Muscle of back (tissue), 11 donors: ENCODE results near the gene ASCL1. TPM values are rescaled to one million over a fixed set of nuclear protein-coding genes. Genes with fewer than 3 reads are reported as not detected.

Source experiments
- DNase-seq, 3 donors: peaks; one replicate each; pipeline versions ENCODE4 v3.0.0 to v3.0.0-alpha.2; 2013
- polyA plus RNA-seq, 10 donors: library from polyadenylated mRNA; unstranded; fragments of 120-200 nt; gene quantifications; one replicate each; pipeline ENCODE4 v1.2.1, GENCODE V29; 2013; ENCODE audit not compliant: insufficient read length in 10 of 10

Gene ASCL1
- polyA plus RNA-seq, 10 donors: 0.05 to 0.22 (median 0.16) TPM; not detected in 7

DNA sequence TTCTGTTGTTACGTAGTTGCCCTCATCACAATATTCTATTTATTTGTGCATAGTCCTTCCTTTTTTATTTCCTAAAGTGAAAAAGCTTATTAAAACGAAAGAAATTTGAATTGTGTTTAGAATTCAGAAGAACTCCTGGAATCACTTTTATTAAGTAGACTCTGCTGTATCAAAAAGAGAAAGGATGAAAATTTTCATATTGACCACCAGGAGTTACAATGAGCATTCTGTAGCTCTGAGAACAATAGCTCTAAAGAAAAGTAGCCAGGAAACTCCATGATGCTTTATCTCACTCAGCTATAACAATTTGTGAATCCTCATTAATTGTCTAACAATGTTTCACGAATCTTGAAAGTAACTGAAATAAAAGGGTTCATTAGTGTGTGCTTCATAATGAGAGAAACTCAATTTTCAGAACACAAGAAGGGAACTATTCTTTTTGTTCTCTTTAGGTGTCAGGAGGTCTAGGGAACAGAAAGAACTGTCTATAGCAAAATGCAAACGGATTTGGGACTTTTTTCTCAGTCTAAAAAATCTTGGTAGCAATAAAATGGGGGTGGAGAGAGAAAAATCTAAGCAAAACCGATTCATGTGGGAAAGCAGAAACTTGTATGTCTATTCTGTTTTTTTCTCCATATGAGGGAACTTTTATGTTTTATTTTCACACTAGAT, 19.3 kb downstream of the ASCL1 start:
- DNase-seq: no peak

DNA sequence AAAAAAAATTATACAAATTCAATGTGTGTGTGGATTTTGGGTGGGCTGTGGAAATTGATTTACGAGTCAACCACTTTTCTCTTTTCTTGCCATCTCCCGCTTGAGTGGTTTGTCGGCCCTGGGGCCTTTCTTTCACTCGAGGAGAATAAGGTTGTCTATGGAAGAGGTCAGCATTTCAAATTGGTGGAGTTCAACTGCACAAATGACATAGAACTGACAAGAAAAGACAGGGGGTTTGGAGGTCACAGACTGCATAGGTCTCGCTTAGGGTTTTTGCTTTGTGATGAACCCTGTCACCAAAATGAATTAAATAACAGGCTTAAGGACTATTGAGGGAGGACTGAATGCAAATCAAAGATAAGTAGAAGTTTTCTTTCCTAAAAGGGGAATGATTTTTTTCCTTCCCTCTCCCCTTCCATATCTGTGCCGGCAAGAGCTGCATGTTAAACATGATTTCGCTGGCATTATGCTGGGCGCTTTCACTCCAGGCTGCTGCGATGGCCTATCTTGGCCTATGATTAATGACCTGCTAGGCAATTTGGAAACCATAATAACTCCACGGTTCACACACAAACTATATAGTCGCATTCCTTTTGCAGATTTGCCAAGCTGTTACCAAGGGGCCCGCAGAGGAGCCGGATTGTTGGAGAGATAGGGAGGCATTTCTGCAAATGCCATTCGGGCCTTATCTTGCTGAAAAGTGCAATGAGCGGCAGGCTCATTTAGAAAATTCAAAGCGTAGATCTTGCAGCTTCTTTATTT, 20.7 kb downstream of the ASCL1 start:
- no peak for DNase-seq

DNA sequence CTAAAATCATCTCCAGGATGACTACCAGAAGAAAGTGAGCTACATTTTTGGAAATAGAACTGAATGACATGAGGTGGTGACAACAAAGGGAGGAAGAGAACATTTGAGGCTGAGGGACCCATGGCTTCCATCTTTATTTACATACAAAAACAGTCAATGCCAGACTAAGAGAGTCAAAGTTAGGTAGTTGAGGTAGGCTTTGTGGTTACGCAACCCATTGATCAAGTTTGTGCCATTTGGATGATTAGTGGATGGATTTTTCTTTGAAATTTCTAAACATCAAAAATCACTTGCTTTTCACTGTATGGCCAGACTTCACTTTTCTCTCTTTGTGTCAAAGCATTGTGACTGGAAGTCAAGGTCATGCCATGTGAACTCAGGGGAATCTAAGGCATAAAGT, 22.9 kb downstream of the ASCL1 start:
- no peak for DNase-seq

- DNase-seq: no peak
These were observed 32.9 kb downstream of the ASCL1 start for GRCh38 chr12:102990419-102990818.

DNA sequence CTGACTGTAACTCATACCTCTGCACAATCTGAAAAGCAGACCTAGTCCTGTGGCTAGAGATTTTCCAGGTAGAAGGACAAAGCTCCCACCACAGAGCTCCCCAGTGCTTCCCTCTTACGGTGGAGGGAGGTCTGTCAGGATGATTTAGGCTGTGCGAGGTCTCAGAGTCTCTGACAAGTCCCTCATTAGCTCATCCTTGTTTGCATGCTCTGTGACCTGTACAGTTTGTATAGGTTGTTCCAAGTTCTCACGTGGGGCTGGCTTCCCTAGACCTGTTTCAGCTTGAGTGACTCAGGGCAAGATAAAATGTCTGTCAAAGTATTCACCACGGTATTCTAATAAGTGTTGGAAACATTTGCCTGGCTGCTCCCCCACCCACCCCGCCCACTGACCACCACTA, 34.8 kb downstream of the ASCL1 start:
- DNase-seq: no peak

- DNase-seq: no peak
These were observed 35.2 kb downstream of the ASCL1 start for GRCh38 chr12:102992720-102993119.

DNA sequence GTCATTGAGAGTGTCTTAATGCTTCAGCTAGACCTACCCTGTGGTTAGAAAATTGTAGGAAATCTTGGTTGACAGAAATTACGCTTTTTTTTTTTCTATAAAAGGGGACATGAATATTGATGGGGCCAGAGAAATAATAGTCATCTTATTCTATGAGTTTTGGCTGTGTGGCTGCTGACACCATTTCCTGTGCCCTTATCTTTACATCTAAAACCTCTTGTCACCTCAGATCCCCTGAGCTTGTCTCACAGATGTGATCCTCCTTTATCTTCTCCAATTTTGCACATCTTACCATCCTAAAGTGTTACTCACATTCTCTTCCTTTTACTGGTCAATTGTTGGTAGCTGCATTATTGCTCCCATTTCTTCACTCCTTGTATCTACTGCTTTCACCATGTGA, 36.1 kb downstream of the ASCL1 start:
- DNase-seq: no peak

DNA sequence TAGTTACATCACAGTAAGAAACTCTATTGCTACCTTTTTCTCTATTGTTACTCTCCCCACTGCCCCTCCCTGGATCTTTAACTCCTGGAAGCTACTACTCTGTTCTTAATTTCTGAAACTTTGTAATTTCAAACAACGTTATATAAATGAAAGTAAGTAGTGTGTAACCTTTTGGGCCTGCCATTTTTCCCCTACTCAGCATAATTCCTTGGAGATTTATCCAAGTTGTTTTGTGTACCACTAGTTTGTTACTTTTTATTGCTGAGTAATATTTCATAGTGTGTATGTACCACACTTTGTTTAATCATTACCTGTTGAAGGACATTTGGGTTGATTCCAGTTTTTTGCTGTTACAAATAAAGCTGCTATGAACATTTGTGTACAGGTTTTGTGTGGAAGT, 37.9 kb downstream of the ASCL1 start:
- DNase-seq: no peak

Other genes with a start within 250 kb of the ASCL1 start
- under 1 TPM in 2 of 10 donors, not detected in 8; 0.29 to 0.91 TPM for gene PAH, start 40.4 kb upstream of the ASCL1 start, polyA plus RNA-seq